HepG2 (cell line): ENCODE results near the gene CNTN5.

Experiments used
- BRCA1 ChIP-seq: sonication (generic); formaldehyde crosslinking; IDR thresholded peaks from 2 replicates; pipeline ENCODE4 v1.4.0; 2020; ENCODE audit warnings: missing genetic modification reagents
- EP300 ChIP-seq, 3 experiments: sonication (generic) in 1 of 3; formaldehyde crosslinking in 1 of 3; IDR thresholded peaks; 2 replicates each; pipeline versions ENCODE4 v1.5.1 to v1.6.1; 2011 to 2020; ENCODE audit warnings: low read depth in 2 of 3, low read length in 2 of 3, borderline replicate concordance in 1 of 3, improper control_type of control experiment in 1 of 3, mild to moderate bottlenecking in 1 of 3, missing genetic modification reagents in 1 of 3, moderate library complexity in 1 of 3
- KAT8 ChIP-seq: IDR thresholded peaks from 2 replicates; pipeline ENCODE4 v1.6.1; 2016; ENCODE audit warnings: missing genetic modification reagents, missing compliant biosample characterization
- MED13 ChIP-seq: sonication (generic); formaldehyde crosslinking; IDR thresholded peaks from 2 replicates; pipeline ENCODE4 v1.5.0; 2020; ENCODE audit warnings: missing genetic modification reagents
- MTF1 ChIP-seq: sonication (generic); formaldehyde crosslinking; IDR thresholded peaks from 2 replicates; pipeline ENCODE4 v1.5.0; 2020; ENCODE audit warnings: missing genetic modification reagents
- RAD21 ChIP-seq: fragments of 450-650 bp; formaldehyde crosslinking; IDR thresholded peaks from 2 replicates; pipeline ENCODE4 v1.5.0; 2020; ENCODE audit warnings: mild to moderate bottlenecking
- TF ChIP-seq, protein P1 (sequence below): sonication (generic); formaldehyde crosslinking; IDR thresholded peaks from 2 replicates; pipeline ENCODE4 v1.5.0; 2020; ENCODE audit warnings: mild to moderate bottlenecking, missing genetic modification reagents, moderate library complexity
- TF ChIP-seq, protein P2 (sequence below): IDR thresholded peaks from 2 replicates; pipeline ENCODE4 v1.6.1; 2016; ENCODE audit warnings: missing biosample characterization, missing genetic modification reagents, low read depth
- TF ChIP-seq, protein P3 (sequence below), 2 experiments: fragments of 450-650 bp in 1 of 2; sonication (generic) in 1 of 2; formaldehyde crosslinking; IDR thresholded peaks; 2 replicates each; pipeline versions ENCODE4 v1.5.0 to v1.8.0; 2020 to 2022; ENCODE audit warnings: mild to moderate bottlenecking in 1 of 2, missing genetic modification reagents in 1 of 2
- TF ChIP-seq, protein P4 (sequence below): sonication (generic); formaldehyde crosslinking; IDR thresholded peaks from 2 replicates; pipeline ENCODE4 v1.4.0; 2020; ENCODE audit warnings: missing genetic modification reagents

DNA sequence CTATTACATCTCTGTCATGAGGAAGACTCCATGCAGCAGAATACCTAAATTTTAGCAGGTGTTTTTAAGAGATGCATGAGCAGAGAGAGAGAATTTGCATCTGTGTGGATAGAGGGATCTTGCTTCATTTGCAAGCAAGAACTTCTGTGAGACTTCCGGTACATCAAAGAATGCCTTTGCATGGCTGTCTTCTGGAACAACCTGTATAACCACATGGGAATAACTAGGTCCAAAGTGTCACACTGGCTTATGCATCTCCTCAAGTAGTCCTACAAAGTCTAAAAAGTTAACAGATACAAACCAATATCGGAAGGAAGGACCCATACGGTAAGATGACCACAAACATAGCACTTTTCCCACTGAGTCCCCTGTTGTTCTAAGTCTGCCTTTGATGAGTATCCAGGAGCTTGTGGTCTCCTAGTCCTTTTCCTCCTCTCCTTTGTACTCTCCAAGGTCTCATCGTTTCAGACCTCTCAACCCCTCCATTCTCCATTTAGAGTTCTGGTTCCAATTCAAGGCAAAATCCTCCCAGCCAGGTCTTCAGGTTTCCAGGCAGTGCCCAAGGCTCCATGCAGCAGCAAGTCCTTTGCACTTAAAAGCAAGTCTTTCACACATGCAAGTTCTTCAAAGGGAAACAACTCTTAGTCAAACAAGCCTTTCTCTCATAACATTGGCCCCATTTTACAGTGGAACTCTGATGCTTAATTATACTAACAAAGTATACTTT, 1084.7 kb downstream of the CNTN5 start:
- TF ChIP-seq MTF1 (no peak), RAD21 (CRISPR knock-in tag) (no peak), MED13 (no peak), BRCA1 (CRISPR knock-in tag) (no peak), EP300 (IDR thresholded peaks at IDR 0.05; ENCODE audit: low read depth in 2 of 2, low read length in 2 of 2) (no peak), EP300 (CRISPR knock-in tag; IDR thresholded peaks at IDR 0.05; ENCODE audit: borderline replicate concordance) (no peak), KAT8 (CRISPR knock-in tag) (no peak)
- TF ChIP-seq, protein P1, sequence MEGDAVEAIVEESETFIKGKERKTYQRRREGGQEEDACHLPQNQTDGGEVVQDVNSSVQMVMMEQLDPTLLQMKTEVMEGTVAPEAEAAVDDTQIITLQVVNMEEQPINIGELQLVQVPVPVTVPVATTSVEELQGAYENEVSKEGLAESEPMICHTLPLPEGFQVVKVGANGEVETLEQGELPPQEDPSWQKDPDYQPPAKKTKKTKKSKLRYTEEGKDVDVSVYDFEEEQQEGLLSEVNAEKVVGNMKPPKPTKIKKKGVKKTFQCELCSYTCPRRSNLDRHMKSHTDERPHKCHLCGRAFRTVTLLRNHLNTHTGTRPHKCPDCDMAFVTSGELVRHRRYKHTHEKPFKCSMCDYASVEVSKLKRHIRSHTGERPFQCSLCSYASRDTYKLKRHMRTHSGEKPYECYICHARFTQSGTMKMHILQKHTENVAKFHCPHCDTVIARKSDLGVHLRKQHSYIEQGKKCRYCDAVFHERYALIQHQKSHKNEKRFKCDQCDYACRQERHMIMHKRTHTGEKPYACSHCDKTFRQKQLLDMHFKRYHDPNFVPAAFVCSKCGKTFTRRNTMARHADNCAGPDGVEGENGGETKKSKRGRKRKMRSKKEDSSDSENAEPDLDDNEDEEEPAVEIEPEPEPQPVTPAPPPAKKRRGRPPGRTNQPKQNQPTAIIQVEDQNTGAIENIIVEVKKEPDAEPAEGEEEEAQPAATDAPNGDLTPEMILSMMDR (CRISPR knock-in tag), result no peak
- TF ChIP-seq, protein P2, sequence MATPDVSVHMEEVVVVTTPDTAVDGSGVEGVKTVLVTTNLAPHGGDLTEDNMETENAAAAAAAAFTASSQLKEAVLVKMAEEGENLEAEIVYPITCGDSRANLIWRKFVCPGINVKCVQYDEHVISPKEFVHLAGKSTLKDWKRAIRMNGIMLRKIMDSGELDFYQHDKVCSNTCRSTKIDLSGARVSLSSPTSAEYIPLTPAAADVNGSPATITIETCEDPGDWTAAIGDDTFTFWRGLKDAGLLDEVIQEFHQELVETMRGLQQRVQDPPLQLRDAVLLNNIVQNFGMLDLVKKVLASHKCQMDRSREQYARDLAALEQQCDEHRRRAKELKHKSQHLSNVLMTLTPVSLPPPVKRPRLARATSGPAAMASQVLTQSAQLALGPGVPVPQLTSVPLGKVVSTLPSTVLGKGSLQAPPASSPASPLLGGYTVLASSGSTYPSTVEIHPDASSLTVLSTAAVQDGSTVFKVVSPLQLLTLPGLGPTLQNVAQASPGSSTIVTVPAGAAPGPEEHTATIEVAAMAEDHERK (CRISPR knock-in tag), result no peak
- TF ChIP-seq, protein P3, sequence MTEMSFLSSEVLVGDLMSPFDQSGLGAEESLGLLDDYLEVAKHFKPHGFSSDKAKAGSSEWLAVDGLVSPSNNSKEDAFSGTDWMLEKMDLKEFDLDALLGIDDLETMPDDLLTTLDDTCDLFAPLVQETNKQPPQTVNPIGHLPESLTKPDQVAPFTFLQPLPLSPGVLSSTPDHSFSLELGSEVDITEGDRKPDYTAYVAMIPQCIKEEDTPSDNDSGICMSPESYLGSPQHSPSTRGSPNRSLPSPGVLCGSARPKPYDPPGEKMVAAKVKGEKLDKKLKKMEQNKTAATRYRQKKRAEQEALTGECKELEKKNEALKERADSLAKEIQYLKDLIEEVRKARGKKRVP (CRISPR knock-in tag; IDR thresholded peaks at IDR 0.05), result no peak
- TF ChIP-seq, protein P4, sequence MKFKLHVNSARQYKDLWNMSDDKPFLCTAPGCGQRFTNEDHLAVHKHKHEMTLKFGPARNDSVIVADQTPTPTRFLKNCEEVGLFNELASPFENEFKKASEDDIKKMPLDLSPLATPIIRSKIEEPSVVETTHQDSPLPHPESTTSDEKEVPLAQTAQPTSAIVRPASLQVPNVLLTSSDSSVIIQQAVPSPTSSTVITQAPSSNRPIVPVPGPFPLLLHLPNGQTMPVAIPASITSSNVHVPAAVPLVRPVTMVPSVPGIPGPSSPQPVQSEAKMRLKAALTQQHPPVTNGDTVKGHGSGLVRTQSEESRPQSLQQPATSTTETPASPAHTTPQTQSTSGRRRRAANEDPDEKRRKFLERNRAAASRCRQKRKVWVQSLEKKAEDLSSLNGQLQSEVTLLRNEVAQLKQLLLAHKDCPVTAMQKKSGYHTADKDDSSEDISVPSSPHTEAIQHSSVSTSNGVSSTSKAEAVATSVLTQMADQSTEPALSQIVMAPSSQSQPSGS (CRISPR knock-in tag), result no peak
